HG03439 (cell line): Measurements from ENCODE around the gene KDM3A.

ENCODE experiments used
- ATAC-seq: cut with Tn5 transposase; IDR thresholded peaks from one replicate; pipeline ENCODE4 v1.9.1; 2021; ENCODE audit warnings: mild to moderate bottlenecking, moderate library complexity; ENCODE audit not compliant: unreplicated experiment

The KDM3A gene, protein sequence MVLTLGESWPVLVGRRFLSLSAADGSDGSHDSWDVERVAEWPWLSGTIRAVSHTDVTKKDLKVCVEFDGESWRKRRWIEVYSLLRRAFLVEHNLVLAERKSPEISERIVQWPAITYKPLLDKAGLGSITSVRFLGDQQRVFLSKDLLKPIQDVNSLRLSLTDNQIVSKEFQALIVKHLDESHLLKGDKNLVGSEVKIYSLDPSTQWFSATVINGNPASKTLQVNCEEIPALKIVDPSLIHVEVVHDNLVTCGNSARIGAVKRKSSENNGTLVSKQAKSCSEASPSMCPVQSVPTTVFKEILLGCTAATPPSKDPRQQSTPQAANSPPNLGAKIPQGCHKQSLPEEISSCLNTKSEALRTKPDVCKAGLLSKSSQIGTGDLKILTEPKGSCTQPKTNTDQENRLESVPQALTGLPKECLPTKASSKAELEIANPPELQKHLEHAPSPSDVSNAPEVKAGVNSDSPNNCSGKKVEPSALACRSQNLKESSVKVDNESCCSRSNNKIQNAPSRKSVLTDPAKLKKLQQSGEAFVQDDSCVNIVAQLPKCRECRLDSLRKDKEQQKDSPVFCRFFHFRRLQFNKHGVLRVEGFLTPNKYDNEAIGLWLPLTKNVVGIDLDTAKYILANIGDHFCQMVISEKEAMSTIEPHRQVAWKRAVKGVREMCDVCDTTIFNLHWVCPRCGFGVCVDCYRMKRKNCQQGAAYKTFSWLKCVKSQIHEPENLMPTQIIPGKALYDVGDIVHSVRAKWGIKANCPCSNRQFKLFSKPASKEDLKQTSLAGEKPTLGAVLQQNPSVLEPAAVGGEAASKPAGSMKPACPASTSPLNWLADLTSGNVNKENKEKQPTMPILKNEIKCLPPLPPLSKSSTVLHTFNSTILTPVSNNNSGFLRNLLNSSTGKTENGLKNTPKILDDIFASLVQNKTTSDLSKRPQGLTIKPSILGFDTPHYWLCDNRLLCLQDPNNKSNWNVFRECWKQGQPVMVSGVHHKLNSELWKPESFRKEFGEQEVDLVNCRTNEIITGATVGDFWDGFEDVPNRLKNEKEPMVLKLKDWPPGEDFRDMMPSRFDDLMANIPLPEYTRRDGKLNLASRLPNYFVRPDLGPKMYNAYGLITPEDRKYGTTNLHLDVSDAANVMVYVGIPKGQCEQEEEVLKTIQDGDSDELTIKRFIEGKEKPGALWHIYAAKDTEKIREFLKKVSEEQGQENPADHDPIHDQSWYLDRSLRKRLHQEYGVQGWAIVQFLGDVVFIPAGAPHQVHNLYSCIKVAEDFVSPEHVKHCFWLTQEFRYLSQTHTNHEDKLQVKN (N-terminal part only)

DNA sequence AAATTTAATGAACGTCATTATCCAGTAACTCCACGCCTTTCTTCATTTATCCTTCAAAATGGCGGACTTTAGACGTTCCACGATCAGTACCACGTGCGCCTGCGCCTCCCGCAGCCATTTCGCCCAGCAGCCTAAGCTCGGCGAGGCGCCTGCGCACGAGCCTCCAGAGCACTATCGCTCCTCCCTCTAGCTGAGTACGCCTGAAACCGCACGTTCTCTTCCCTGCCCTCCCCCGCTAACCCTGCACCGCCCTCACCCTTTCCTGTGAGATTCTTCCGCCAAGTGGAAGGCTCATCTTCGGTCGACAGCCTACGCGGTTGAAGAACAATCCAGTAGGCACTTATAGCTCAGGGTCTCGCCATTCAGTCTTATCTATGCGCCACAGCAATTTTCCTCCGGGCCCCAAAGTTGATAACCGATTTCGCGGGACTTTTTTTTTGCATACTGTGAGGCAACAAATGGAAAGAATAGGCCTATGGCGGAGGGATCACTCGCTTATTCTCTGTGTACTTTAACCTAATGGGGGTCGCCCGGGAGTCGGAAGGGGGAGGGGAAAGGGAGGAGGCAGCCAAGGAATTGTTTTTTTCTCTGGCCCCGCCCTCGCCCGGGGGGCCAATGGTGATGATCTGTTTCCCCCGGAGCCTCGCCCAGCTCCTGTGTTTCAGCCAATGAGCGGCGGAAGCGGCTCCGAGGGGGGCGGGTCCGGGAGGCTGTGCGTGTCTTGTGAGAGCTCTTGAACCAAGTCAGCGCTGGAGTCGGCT is at the start of gene KDM3A:
Gene KDM3A (plus strand): TSS at position 741 of the 761 bp plus-strand sequence. CDS start 677 bp downstream, outside the sequence.
- peak; percentile 86 for ATAC-seq

DNA sequence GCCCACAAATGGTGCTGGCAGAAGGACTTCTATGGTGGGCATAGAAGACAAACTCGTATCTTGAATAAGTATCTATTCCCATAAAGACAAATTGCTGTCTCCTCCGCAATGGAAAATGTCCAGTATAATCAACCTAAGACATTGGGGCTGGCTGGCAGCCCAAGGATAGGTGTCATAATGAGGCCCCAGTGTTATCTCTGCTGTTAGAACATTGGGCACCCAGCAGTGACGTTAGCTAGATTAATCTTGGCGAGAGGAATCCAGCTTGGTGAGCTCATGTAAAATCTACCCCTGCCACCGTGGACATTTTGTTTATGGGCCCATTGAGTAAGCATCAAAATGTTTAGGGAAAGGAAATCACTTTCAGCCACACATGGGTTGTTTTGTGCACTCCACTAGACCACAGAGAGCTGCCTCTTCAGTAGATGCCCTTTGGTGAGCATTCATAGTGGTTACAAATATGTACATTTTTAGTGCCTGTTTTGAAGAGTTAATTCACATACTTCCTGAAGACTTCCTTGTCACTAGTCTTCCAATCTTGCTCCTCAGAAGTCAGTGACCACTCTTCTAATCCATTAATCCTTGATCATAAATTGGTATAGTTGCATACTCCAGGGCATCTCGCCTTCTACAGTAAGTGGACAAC is 48.2 kb upstream of the KDM3A start:
- no peak for ATAC-seq

DNA sequence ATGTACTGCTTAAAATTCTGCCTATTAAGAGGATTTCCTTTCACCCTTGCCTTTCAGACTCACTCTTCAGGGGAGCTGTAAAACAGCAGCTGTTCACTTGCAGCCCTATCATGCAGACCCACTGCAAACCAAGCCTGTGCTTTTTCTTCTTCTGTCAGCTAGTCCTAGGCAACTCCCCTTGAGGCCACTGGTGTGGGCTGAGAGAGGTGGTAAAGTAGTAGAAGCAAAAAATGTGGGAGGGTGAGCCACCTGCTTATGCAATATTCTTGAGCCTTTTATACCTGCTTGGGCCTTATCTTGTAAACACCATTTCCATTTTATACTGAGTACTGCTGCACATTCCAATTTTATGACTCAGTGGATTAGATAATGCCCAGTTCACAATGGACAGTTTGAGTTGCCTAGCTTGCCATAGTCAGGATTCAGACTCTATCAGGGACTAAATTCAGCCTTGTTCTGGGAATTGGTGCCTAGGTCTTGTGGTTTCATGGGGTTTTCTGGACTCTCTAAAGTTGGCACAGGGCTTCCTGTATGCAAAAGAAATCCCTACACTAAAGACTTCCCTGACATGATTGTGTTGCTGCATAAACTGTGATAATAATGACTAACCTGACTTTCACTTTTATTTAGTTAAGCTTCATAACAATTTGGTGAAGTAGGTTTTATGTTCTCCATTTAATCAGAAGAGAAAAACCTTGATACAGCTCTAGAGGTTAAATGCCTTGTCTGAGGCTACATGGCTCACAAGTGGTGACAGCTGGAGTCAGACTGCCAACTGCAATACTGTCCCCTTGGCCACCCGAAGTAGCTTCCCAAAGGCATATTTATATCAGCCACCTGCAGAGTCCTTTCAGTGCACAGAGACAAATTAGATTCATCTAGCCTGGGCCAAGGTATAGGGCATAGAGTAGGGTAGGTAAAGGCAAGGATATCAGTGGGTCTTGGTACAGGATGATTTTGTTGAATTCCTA is 47.4 kb upstream of the KDM3A start:
- no peak for ATAC-seq

DNA sequence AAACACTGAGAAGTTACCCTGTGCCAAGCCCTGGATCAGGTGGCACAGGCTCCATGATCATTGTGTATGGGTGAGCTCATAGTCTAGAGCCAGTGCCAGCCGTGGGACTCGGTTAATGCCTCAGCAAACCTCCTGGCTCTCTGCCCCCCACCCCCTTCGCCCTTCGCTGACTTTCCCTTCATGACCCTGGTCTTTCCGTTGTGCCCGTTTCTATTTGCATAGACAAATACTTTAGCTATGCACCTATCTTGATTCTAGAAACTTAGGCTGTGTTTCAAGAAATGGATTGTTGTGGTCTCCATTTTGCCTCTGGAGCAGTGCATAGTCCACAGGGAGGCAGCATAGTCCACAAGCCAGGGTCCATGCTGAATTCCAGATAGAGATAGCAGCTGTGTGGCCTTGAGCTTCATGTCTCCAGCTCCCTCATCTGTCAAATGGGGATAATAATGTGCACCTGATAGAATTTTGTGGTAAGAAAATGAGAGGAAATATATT is 44.8 kb upstream of the KDM3A start:
- ATAC-seq: no peak

DNA sequence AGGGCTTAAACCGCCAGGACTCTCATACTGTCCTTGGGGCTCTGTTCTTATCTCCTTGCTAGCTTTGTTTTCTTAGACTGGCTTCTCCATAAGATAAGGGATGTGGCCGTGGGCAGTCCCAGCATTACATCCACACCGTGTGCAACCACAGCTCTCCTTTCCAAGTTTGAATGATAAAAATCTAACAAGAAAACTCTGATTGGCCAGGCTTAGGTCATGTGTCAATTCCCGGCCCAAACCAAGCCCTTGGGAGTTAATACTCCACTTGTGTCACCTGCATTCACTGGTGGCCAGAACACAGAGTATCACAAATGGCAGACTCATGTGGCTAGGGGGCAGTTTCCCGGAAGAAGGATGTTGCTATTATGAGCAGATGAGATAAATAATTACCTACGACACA is 43.2 kb upstream of the KDM3A start:
- ATAC-seq: no peak

DNA sequence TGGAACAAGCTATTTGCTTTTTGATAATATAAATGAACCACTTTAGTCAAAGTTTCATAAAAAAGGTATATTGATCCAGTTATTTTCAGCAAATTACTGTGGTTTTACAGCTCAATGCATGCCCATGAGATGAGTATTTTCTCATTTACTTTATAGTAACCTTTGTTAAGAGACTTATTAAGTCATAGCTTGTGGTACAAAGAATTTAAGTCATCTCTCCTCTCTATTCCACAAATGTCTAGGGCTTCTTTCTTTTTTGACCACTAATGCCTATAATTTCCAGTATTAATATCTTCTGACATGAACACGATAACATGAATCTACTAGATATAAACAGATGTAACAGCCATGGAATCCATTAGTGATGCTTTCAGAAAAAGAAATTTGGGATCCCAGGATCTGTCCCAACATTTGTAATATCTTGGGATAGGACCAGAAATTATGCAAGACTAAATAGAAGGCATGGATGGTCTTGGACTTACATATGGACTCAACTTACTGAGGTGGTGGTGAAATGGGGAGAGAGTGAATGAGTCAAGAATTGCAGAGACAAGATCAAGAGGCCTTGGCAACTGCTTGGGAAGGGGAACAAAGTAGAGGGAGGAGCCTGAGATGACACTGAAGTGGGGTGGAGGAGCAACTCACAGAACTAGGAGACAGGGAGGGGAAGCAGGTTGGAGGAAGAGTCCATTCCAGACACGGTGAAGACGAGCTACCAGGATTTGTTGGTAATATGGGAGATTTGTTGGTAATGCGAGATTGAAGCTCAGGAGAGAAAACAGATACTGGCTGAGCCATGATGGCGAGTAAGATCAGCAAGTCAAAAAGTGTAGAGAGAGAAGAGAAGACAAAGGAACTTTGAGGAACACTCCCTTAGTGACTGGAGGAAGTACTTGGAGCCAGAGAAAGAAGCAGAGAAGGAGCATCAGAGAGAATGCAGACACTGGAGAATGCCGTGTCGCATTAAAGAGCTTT is 42.4 kb upstream of the KDM3A start:
- ATAC-seq: no peak

DNA sequence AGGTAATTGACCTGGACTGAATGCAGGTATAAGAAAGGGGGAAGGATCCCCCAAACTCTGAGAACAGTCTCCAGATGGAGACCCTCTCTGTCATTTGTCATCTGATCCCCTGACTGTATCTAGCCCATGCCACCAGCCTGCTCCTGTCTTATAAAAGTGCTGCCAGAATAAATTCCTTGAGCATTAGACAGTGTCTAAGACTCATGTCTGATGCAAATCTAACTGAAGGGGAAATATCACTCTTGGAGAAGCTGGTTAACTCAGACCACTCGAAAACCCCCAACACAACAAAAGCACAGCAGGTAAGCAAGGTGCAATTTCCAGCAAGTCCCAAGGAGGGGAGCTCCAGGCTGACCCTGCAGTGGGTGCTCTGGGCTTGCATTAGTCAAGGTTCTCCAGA is 40.9 kb upstream of the KDM3A start:
- no peak for ATAC-seq

DNA sequence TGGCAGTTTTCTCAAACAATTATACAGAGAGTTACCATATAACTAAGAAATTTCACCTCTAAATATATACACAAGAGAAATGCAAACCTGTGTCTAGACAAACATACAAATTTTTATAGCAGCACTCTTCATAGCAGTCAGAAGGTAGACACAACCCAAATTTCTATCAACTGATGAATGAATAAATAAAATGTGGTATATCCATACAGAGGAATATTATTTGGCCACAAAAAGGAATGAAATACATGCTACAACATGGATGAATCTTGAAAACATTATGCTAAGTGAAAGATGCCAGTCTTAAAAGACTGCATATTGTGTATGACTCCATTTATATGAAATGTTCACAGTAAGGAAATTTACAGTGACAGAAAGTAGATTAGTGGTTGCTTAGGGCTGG is 30.6 kb upstream of the KDM3A start:
- no peak for ATAC-seq

DNA sequence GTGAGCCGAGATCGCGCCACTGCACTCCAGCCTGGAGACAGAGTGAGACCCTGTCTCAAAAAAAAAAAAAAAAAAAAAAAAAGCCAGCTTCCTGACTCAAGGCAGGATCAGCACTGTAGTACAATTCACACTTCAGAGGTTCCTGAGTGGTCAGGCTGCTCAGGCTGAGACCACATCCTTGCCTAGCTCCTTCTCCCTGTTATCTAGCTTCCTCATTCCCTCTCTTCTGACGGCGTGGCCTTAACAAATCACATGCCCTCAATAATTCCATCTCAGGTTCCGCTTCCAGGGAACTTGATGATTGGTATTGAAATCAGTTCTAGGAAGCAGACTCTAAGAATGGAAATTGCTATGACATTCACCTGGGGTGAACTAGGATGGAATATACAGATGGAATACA is 29.8 kb upstream of the KDM3A start:
- no peak for ATAC-seq

DNA sequence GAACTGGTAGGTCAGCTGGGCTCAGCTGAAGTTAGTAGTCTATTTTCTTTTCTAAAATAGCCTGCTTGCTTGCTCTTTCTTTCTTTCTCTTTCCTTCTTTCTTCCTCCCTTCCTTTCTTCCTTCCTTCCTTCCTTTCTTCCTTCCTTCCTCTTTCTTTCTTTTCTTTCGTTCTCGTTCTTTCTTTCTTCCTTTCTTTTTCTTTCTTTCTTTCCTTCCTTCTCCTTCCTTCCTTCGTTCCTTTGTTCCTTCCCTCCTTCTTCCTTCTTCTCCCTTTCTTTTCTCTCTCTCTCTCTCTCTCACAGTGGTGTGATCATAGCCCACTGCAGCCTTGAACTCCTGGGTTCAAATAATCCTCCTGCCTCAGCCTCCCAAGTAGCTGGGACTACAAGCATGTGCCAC is 29.2 kb upstream of the KDM3A start:
- ATAC-seq: no peak

DNA sequence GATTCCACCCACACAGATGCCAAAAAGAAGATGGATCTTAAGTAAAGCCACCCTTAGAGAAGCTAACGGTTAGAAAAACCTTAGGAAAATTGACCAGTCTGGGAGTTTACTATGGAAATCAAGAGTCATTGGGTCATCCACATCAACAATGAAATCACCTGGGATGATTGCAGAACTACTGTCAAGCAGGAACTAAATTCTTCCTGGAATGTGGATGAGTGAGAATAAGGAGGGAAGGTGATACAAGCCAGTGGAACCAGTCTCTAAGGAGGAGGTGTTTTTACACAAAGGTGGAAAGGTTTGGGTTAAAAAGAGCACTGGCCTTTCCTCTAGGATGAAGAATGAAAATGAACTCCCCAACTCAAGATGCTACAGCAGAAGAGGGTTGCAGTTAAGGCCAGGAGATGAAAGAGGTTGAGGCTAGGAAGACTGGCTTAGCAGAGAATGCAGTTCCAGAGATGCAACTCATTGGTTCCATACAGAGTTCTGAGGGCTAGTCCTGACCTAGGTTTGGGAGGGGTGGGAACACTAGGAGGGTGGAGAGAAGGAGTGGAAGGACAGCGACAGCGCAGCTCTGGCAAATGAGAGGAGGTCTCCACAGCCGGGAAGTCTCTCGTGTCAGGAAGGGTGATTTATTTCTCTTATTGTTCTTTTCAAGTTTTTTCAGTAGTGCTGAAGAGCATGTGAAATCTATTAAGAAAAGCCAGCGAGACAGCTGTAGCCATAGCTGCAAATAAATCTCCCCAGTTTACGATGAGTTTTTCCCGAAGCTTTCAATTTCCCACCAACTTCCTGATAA is 27.7 kb upstream of the KDM3A start:
- no peak for ATAC-seq

DNA sequence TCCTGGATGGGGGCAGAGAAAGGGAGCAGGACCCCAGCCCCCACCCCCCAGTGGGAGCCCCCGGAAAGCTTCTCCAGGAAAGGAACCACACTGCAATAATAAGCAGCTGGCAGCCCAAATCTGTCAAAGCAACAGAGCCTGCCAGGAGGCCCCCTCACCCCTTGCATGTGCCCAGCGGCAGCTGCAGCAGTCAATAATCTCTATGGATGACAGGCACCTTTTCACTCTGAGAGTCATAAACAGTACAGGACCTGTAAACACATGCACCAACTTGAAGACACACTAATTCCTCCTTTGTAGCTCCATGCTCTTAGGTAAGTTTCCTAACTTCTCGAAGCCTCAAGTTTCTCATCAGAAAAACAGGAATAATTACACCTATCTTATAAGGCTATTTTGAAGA is 26.2 kb upstream of the KDM3A start:
- no peak for ATAC-seq

DNA sequence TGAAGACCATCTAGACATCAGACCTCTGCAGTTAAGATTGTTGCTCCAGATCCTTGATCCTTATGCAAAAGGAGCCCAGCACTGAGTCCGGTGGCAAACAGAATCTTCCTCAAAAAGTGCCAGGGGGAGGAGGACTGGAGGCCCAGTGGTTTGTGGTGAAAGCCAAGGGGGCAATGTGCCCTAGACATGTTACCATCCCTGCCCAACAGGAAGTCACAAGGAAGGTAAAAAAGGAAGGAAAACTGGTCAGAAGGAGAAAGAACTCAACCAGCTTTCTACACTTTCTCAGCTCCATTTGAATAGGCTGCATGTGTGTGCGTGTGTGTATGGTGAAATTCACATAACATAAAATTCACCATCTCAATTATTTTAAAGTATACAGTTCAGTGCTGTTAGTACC is 25.0 kb upstream of the KDM3A start:
- no peak for ATAC-seq

DNA sequence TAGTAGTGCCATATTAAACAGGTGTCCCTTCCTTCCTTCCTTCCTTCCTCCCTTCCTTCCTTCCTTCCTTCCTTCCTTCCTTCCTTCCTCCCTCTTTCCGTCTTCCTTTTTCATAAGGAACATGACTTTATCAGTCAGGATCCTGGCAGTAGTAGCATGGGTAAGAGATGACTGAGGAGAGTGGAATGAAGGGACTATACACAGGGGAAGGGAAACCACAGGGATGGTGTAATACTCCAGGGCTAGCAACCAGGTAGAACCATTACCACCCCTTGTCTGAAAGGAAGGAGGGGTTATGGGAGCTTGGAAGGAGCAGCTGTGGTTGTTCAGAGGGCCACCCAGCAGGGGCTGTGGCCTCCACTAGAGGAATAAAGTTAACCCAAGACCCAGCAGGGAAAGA is 23.2 kb upstream of the KDM3A start:
- ATAC-seq: no peak

DNA sequence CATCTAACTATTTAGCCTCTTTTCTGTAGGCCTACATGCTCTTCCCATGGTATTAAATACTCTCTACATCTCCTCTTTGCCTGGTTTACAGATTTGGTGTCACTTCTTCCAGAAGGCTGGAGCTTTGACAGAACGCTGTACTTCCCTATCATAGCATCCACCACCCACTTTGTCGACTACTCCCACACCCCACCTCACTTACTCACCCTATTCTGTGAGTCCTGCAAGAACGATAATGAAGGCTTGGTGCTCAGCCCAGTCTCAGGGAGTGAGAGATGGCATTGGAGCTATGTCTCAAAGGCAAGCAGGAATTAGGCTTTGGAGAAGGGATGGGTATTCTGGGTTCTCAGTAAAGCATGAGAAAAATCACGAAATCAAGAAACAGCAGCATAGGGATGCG is 20.3 kb upstream of the KDM3A start:
- no peak for ATAC-seq

DNA sequence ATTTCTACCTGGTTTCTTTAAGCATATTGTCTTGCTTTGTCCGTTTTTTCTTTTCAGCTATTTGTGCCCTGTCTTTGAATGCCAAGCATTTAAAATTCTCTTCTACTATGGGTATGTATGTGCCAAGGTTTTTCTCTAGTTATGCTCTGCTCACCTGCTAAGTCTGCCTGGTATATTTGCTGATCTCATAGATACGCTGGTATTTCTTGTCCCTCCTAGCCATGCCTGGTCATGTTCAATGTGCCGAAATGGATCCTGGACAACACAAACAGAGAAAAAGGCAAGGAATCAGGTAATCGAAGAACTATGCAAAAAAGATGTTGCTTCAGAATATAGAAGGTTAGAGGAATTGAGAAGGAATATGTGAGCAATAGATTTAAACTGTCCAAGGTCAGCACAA is 14.9 kb upstream of the KDM3A start:
- no peak for ATAC-seq

DNA sequence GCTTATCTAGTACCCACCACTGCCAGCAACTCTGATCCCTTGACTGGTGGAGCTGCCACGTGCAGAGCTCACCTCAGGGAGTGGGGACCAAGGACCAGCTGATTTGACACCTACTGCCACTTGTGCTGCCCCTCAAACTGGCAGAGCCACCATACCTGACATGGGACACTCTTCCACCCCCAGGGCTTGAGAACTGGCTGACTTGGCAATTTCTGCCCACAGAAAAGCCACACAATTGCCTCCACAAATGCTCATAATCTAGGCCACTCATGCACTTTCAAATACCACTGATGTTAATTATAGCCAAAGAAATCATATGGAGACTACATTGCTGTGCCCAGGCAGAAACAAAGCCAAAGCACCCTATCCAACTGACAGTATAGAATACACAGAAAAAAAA is 11.8 kb upstream of the KDM3A start:
- ATAC-seq: no peak
